B cell (primary cell): ENCODE data around the gene GATAD2B. TPM values are rescaled to one million over a fixed set of nuclear protein-coding genes. Genes with fewer than 3 reads are reported as not detected.

ENCODE experiments used
- ATAC-seq: fragments of 200-7000 bp; cut with Tn5 transposase; one replicate; pipeline ENCODE4 v1.10.0; 2021; ENCODE audit warnings: low read depth, mild to moderate bottlenecking, moderate number of reproducible peaks, moderate library complexity
- CTCF ChIA-PET: fragments of 350-600 bp; sonication (Branson Sonifier 250); formaldehyde crosslinking; loops from one replicate; lab custom pipeline; 2021; ENCODE audit warnings: antibody characterized with exemption, inconsistent platforms; lab: Charles Lee
- POLR2A ChIA-PET: fragments of 350-600 bp; sonication (Branson Sonifier 250); formaldehyde crosslinking; loops from one replicate; lab custom pipeline; 2021; ENCODE audit warnings: antibody characterized with exemption; lab: Charles Lee
- DNase-seq: peaks from one replicate; pipeline ENCODE4 v3.0.0; 2013
- H2AFZ ChIP-seq: 2 replicates; pipeline ENCODE4 v1.6.1; 2012; ENCODE audit warnings: mild to moderate bottlenecking, low read depth, low read length; ENCODE audit not compliant: insufficient read depth, poor library complexity, severe bottlenecking
- H3K27ac ChIP-seq, 2 donors: 1 replicate in 1 of 2; 2 replicates in 1 of 2; pipeline ENCODE4 v1.5.1; 2012 to 2013; ENCODE audit warnings: low read length in 2 of 2, mild to moderate bottlenecking in 2 of 2, moderate library complexity in 1 of 2
- H3K27me3 ChIP-seq, 4 experiments: fragments of 200-600 bp in 1 of 4; sonication (generic) in 1 of 4; replicated peaks in 1 of 4; 1 replicate in 2 of 4; 2 replicates in 2 of 4; pipeline versions ENCODE4 v1.6.1 to v1.7.0; 2013 to 2016; ENCODE audit warnings: low read length in 3 of 4, mild to moderate bottlenecking in 2 of 4, mixed read lengths in 1 of 4, moderate library complexity in 1 of 4; ENCODE audit not compliant: insufficient read depth in 4 of 4, control insufficient read depth in 3 of 4; ENCODE audit errors: control extremely low read depth in 1 of 4
- H3K36me3 ChIP-seq, 2 experiments: replicated peaks in 1 of 2; 1 replicate in 1 of 2; 2 replicates in 1 of 2; pipeline versions ENCODE4 v1.6.1 to v1.7.1; 2013; ENCODE audit warnings: low read length in 1 of 2; ENCODE audit not compliant: insufficient read depth in 2 of 2, control insufficient read depth in 1 of 2; ENCODE audit errors: control extremely low read depth in 1 of 2, extremely low read depth in 1 of 2
- H3K4me1 ChIP-seq, 2 donors: fragments of 200-600 bp in 1 of 2; sonication (generic) in 1 of 2; 1 replicate in 1 of 2; 2 replicates in 1 of 2; pipeline versions ENCODE4 v1.5.1 to v1.6.1; 2013 to 2017; ENCODE audit warnings: low read length in 2 of 2; ENCODE audit not compliant: control insufficient read depth in 2 of 2, insufficient read depth in 2 of 2
- H3K4me2 ChIP-seq: replicated peaks from 2 replicates; pipeline ENCODE3; 2012; ENCODE audit warnings: mild to moderate bottlenecking, low read depth, low read length; ENCODE audit not compliant: poor library complexity, severe bottlenecking
- H3K4me3 ChIP-seq, 5 experiments: fragments of 200-600 bp in 1 of 5; sonication (generic) in 1 of 5; 1 replicate in 3 of 5; 2 replicates in 2 of 5; pipeline versions ENCODE4 v1.5.1 to v1.7.0; 2011 to 2016; ENCODE audit warnings: low read length in 4 of 5, mild to moderate bottlenecking in 4 of 5, low read depth in 2 of 5, control low read depth in 1 of 5, moderate library complexity in 1 of 5; ENCODE audit not compliant: insufficient read depth in 1 of 5; ENCODE audit errors: control extremely low read depth in 1 of 5, extremely low read depth in 1 of 5
- H3K79me2 ChIP-seq: fragments of 200-600 bp; sonication (generic); one replicate; pipeline ENCODE4 v1.6.0; 2016; ENCODE audit warnings: low read length; ENCODE audit not compliant: control insufficient read depth, insufficient read depth
- H3K9ac ChIP-seq: fragments of 200-600 bp; sonication (generic); 2 replicates; pipeline ENCODE4 v1.6.1; 2017; ENCODE audit warnings: mild to moderate bottlenecking, low read length, moderate library complexity
- H3K9me3 ChIP-seq, 3 donors: one replicate each; pipeline versions ENCODE4 v1.6.1 to v1.7.1; 2013; ENCODE audit warnings: low read length in 2 of 3; ENCODE audit not compliant: control insufficient read depth in 2 of 3, insufficient read depth in 1 of 3; ENCODE audit errors: control extremely low read depth in 1 of 3
- H4K20me1 ChIP-seq: 2 replicates; pipeline ENCODE4 v1.6.0; 2012; ENCODE audit warnings: mild to moderate bottlenecking, low read length; ENCODE audit not compliant: insufficient read depth, control insufficient read depth, poor library complexity, severe bottlenecking
- H3K27ac Mint-ChIP-seq: one replicate; pipeline ENCODE4 v1.8.0; 2021; ENCODE audit warnings: mixed read lengths
- H3K27me3 Mint-ChIP-seq: one replicate; pipeline ENCODE4 v1.8.0; 2021; ENCODE audit warnings: mixed read lengths
- H3K4me1 Mint-ChIP-seq: one replicate; pipeline ENCODE4 v1.8.0; 2021; ENCODE audit warnings: mixed read lengths
- H3K4me3 Mint-ChIP-seq: one replicate; pipeline ENCODE4 v1.8.0; 2021; ENCODE audit warnings: mixed read lengths
- H3K9me3 Mint-ChIP-seq: one replicate; pipeline ENCODE4 v1.8.0; 2022; ENCODE audit warnings: mixed read lengths; ENCODE audit not compliant: insufficient read depth
- CTCF ChIP-seq: fragments of 200-600 bp; IDR thresholded peaks from one replicate; pipeline ENCODE4 v1.8.0; 2022; ENCODE audit warnings: antibody characterized with exemption, mild to moderate bottlenecking
- EZH2 ChIP-seq: IDR thresholded peaks from 2 replicates; pipeline ENCODE4 v1.6.1; 2012; ENCODE audit warnings: borderline replicate concordance, low read depth, mild to moderate bottlenecking, moderate library complexity, low read length; ENCODE audit not compliant: insufficient read depth, poor library complexity, severe bottlenecking
- WGBS: methylation state at CpG from one replicate; pipeline ENCODE4 v1.1.5; 2013; ENCODE audit warnings: missing lambda C conversion rate; ENCODE audit not compliant: insufficient coverage; 5-methylcytosine and 5-hydroxymethylcytosine counted together
- intact Hi-C: fragments of 100-400 bp; cut with micrococcal nuclease; formaldehyde crosslinking; loops from one replicate; pipeline ENCODE4 v1.10.0; 2022
- polyA plus RNA-seq: library from polyadenylated mRNA; depleted of rRNA; stranded (reverse); fragments of >200 nt; gene quantifications from 2 replicates; pipeline ENCODE4 v1.2.3, GENCODE V29; 2012
- total RNA-seq, 2 donors: library from RNA; stranded (reverse); fragments of 120-200 nt in 1 of 2; gene quantifications; 1 replicate in 1 of 2; 2 replicates in 1 of 2; pipeline versions ENCODE4 v1.2.3 to v1.2.4, GENCODE V29; 2013 to 2022

The GATAD2B gene
- total and polyA plus RNA-seq, 2 donors (not counting 1 experiment from before 2014, with no cell fraction given): 16.7 to 105 TPM

- DNase-seq (no peak), ATAC-seq (no peak)
- Histone ChIP-seq H3K27ac (peak overlapping the region in 1 of 2 donors; percentile 97), H3K9me3 (no peaks in the 10 kb centered on the region), H3K4me3 (peak overlapping the region in 2 of 5 experiments; percentile 79 to 98), H3K27me3 (no peaks in the 10 kb centered on the region), H2AFZ (peak overlapping the region; percentile 39), H3K36me3 (peaks cover 0 to 24% of the 10 kb centered on the region in 2 experiments), H3K9ac (peak overlapping the region; percentile 99), H3K4me2 (peak overlapping the region; percentile 86), H4K20me1 (peaks cover 46% of the 10 kb centered on the region), H3K79me2 (peaks cover 73% of the 10 kb centered on the region), H3K4me1 (peaks cover 45 to 49% of the 10 kb centered on the region in 2 donors)
- ChIA-PET CTCF (interaction anchor here (0.7 to 5.6 kb wide), 6 partner anchors 9 to 391 kb away, joined by 3 to 47 read pairs (median 6); partner anchors contain the start of genes CREB3L4, DENND4B and JTB), POLR2A (interaction anchor here (0.5 to 9.2 kb wide), 8 partner anchors 9 to 185 kb away, joined by 3 to 115 read pairs (median 6); partner anchors contain the start of genes CREB3L4, DENND4B, GATAD2B and RPS27)
- no CpG with 5 or more reads among the region's 4 CpGs for WGBS
- TF ChIP-seq EZH2 (no peak), CTCF (no peak)
- no peaks in the 10 kb centered on the region for H3K9me3 Mint-ChIP-seq
- peak overlapping the region; percentile 97 for H3K27ac Mint-ChIP-seq
- intact Hi-C loops: loop anchor here (1.0 to 5.0 kb wide), 7 partner anchors 8 to 313 kb away; partner anchors contain the start of genes CREB3L4, DENND4B, HAX1 and JTB
- no peaks in the 10 kb centered on the region for H3K27me3 Mint-ChIP-seq
- H3K4me3 Mint-ChIP-seq: peak overlapping the region; percentile 100
- H3K4me1 Mint-ChIP-seq: peaks cover 70% of the 10 kb centered on the region
Measured at GRCh38 chr1:153958961-153959260, 36.1 kb upstream of the GATAD2B start.
